Kidney (tissue), 14 donors: ENCODE results near the gene TMEM43. TPM values are rescaled to one million over a fixed set of nuclear protein-coding genes. Genes with fewer than 3 reads are reported as not detected.

Experiments
- DNase-seq, 5 donors: peaks; one replicate each; pipeline ENCODE4 v3.0.0-alpha.2; 2013 to 2020
- FAIRE-seq: peaks from 2 replicates; lab custom pipeline; 2012; peaks lifted over from hg19 to GRCh38; lab: Jason Lieb, UNC
- H3K27ac ChIP-seq, 2 donors: one replicate each; pipeline ENCODE4 v1.7.0; 2013; ENCODE audit warnings: low read depth in 2 of 2, low read length in 2 of 2, inconsistent platforms in 1 of 2
- H3K27me3 ChIP-seq: one replicate; pipeline ENCODE4 v1.7.1; 2013; ENCODE audit warnings: low read length, inconsistent platforms; ENCODE audit not compliant: control insufficient read depth, insufficient read depth
- H3K36me3 ChIP-seq, 3 donors: one replicate each; pipeline versions ENCODE4 v1.7.0 to v1.7.1; 2013; ENCODE audit warnings: low read length in 3 of 3, control low read depth in 1 of 3, inconsistent platforms in 1 of 3; ENCODE audit not compliant: insufficient read depth in 3 of 3, control insufficient read depth in 2 of 3
- H3K4me1 ChIP-seq, 3 donors: one replicate each; pipeline versions ENCODE4 v1.7.0 to v1.7.1; 2013; ENCODE audit warnings: low read length in 3 of 3, inconsistent platforms in 1 of 3, low read depth in 1 of 3; ENCODE audit not compliant: control insufficient read depth in 2 of 3, insufficient read depth in 2 of 3
- H3K4me3 ChIP-seq, 3 donors: one replicate each; pipeline versions ENCODE4 v1.7.0 to v1.8.1; 2013; ENCODE audit warnings: low read length in 3 of 3, control low read depth in 1 of 3, inconsistent platforms in 1 of 3
- H3K9ac ChIP-seq, 3 donors: one replicate each; pipeline versions ENCODE4 v1.7.0 to v1.7.1; 2013; ENCODE audit warnings: low read length in 3 of 3, control low read depth in 1 of 3, inconsistent platforms in 1 of 3
- H3K9me3 ChIP-seq, 3 donors: one replicate each; pipeline versions ENCODE4 v1.7.0 to v1.7.1; 2013; ENCODE audit warnings: low read length in 3 of 3, control low read depth in 1 of 3, inconsistent platforms in 1 of 3; ENCODE audit not compliant: control insufficient read depth in 2 of 3, insufficient read depth in 1 of 3
- CTCF ChIP-seq: IDR thresholded peaks from 3 replicates; pipeline ENCODE4 v1.5.1; 2012; ENCODE audit warnings: mild to moderate bottlenecking, moderate library complexity, borderline replicate concordance; ENCODE audit not compliant: insufficient read depth; ENCODE audit errors: extremely low read depth
- intact Hi-C: fragments of 100-400 bp; cut with DNase I; formaldehyde crosslinking; loops from one replicate; pipeline ENCODE4 v1.11.1; 2022
- polyA plus RNA-seq: library from polyadenylated mRNA; stranded (reverse); fragments of 350-450 nt; fragmentation: Illumina TruSeq; extraction: RNeasy Lipid Tissue Mini Kit (QIAGEN cat#74804); gene quantifications from one replicate; pipeline ENCODE4 v1.2.3, GENCODE V29; 2014; ENCODE audit warnings: low read depth, low replicate concordance; ENCODE audit not compliant: insufficient read depth
- total RNA-seq: library from RNA; stranded (reverse); fragmentation: NEBNext Ultra II Directional; extraction: Animal tissue kit (Norgen Biotek cat#: 25700); gene quantifications from one replicate; pipeline ENCODE4 v1.2.1, GENCODE V29; 2021
- donor health status: control.
- donor health status: control.
- donor health status: control.
- donor health status: control.
- donor health status: control.
- donor health status: DM: yes; HTN: yes; CAD: no.
- donor health status: Normal renal cell carcinoma (clear cell type).

TMEM43 gene
- total and polyA plus RNA-seq, 2 donors from 2014 or later, result 27.6 to 86.5 TPM

GRCh38 chr3:14156843-14157561 is 32.1 kb downstream of the TMEM43 start:
- no peak for DNase-seq
- Histone ChIP-seq H3K4me1 (no peaks in the 10 kb centered on the region), H3K4me3 (no peak overlapping the region), H3K36me3 (peaks cover 13 to 78% (median 68%) of the 10 kb centered on the region in 3 donors), H3K9me3 (peaks cover 0 to 5% (median 0%) of the 10 kb centered on the region in 3 donors), H3K27me3 (no peaks in the 10 kb centered on the region), H3K9ac (no peak overlapping the region), H3K27ac (no peak overlapping the region)
- TF ChIP-seq CTCF, result no peak
- intact Hi-C loops, result no loop called here
- no peak for FAIRE-seq

- TF ChIP-seq CTCF, result no peak
- Histone ChIP-seq H3K36me3 (peaks cover 13 to 78% (median 69%) of the 10 kb centered on the region in 3 donors), H3K9me3 (peaks cover 0 to 6% (median 0%) of the 10 kb centered on the region in 3 donors), H3K4me3 (no peak overlapping the region), H3K4me1 (no peaks in the 10 kb centered on the region), H3K9ac (no peak overlapping the region), H3K27ac (no peak overlapping the region), H3K27me3 (no peaks in the 10 kb centered on the region)
- FAIRE-seq (no peak), DNase-seq (no peak)
- intact Hi-C loops, result no loop called here
These were observed 33.1 kb downstream of the TMEM43 start for GRCh38 chr3:14157951-14158350.

- no peak for DNase-seq
- intact Hi-C loops, result no loop called here
- TF ChIP-seq CTCF, result no peak
- H3K9me3 ChIP-seq, result peaks cover 0 to 6% (median 0%) of the 10 kb centered on the region in 3 donors
- no peak for FAIRE-seq
- H3K4me1 ChIP-seq, result no peaks in the 10 kb centered on the region
- peaks cover 11 to 78% (median 68%) of the 10 kb centered on the region in 3 donors for H3K36me3 ChIP-seq
- no peak overlapping the region for H3K27ac ChIP-seq
- no peak overlapping the region for H3K9ac ChIP-seq
- no peaks in the 10 kb centered on the region for H3K27me3 ChIP-seq
- H3K4me3 ChIP-seq, result no peak overlapping the region
These were observed 33.5 kb downstream of the TMEM43 start for GRCh38 chr3:14158370-14158769.
